ENCODE measurements around the gene IFFO2.

IFFO2 gene

DNA sequence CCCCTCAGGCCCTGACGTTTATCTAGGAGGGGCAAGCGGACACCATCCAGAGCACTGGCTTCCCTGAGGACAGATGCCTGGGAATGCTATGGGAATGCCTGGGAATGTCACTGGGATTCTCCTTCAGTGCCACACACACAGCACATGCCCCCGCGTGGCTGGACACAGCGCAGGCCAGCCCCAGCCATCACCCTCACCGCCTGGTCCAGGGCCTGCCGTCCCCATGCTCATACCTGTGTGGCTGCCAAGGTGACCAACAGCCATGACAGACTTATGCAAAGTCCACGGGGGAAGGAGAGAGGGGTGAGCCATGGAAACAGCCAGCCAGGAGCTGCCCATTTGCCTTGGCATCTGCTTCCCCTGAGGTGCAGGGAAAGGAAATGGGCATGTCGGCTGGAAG lies 91.3 kb downstream of the IFFO2 start:
- no peak overlapping the region for H2AK5ac ChIP-seq (ENCODE audit: low read length)
- H4K8ac ChIP-seq (ENCODE audit: low read depth, low read length) = no peak overlapping the region
- no peak overlapping the region for H3K14ac ChIP-seq (ENCODE audit: low read length)
- H3K27ac ChIP-seq (ENCODE audit: low read depth, low read length) = no peak overlapping the region
- H4K12ac ChIP-seq (ENCODE audit: low read depth, low read length) = no peak overlapping the region
- no peak overlapping the region for H3K4ac ChIP-seq (ENCODE audit: low read depth, low read length)
- no peak overlapping the region for H4K91ac ChIP-seq (ENCODE audit: low read depth, low read length)
- H3K18ac ChIP-seq (ENCODE audit: low read length) = no peak overlapping the region
- H3K36me3 ChIP-seq (ENCODE audit: control insufficient read depth in 1 of 2, insufficient read depth in 2 of 2, low read length in 2 of 2) = no peaks in the 10 kb centered on the region
- no peak overlapping the region for H3K23ac ChIP-seq (ENCODE audit: low read length)
- no peaks in the 10 kb centered on the region for H3K9me3 ChIP-seq (ENCODE audit: insufficient read depth, low read depth, low read length)
- no peaks in the 10 kb centered on the region for H3K4me1 ChIP-seq (ENCODE audit: control insufficient read depth in 1 of 2, insufficient read depth in 2 of 2, low read length in 2 of 2)
- no peak for DNase-seq
- no peak overlapping the region for H2BK120ac ChIP-seq (ENCODE audit: insufficient read depth, low read length, poor library complexity)
- H3K79me2 ChIP-seq (ENCODE audit: control insufficient read depth, insufficient read depth, low read length, poor library complexity) = no peaks in the 10 kb centered on the region
- no peak overlapping the region for H3K9ac ChIP-seq (ENCODE audit: low read length)
- no peak overlapping the region for H2AFZ ChIP-seq (ENCODE audit: insufficient read depth, low read length, poor library complexity)
- WGBS (ENCODE audit: extremely low coverage, insufficient coverage, insufficient read length) = no CpG with 5 or more reads among the region's 9 CpGs
- no peak overlapping the region for H3K4me3 ChIP-seq (ENCODE audit: low read depth, low read length)
- no peak overlapping the region for H3K4me2 ChIP-seq (ENCODE audit: low read length)
- no peak overlapping the region for H2BK5ac ChIP-seq (ENCODE audit: low read depth, low read length, poor library complexity)
- H3K79me1 ChIP-seq (ENCODE audit: low read length) = no peaks in the 10 kb centered on the region
- H2BK12ac ChIP-seq (ENCODE audit: low read length) = no peak overlapping the region
- no peaks in the 10 kb centered on the region for H3K27me3 ChIP-seq (ENCODE audit: insufficient read depth, low read length)

DNA sequence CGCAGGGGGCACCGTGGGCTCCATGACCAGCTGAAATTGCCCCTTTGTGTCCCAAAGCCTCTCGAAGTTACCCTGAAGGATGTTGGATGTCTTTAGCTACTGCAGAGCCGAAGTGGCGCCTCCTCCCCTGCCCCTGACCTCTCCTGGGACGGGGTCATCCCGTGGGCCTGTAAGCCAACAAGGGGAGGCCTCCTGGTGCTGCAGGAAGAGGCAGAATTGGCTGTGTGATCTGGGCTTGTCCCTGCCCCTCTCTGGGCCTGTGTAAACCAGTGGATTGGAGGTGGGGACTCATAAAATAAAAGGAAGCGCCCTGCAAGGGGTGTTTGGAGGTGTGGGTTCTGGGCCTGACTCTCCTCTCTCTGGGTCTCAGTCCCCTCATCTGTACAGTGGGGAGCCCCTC lies 94.9 kb downstream of the IFFO2 start:
- Histone ChIP-seq H4K91ac (ENCODE audit: low read depth, low read length) (no peak overlapping the region), H3K79me2 (ENCODE audit: control insufficient read depth, insufficient read depth, low read length, poor library complexity) (no peaks in the 10 kb centered on the region), H4K8ac (ENCODE audit: low read depth, low read length) (no peak overlapping the region), H3K27me3 (ENCODE audit: insufficient read depth, low read length) (no peaks in the 10 kb centered on the region), H3K18ac (ENCODE audit: low read length) (no peak overlapping the region), H3K4me2 (ENCODE audit: low read length) (no peak overlapping the region), H3K36me3 (ENCODE audit: control insufficient read depth in 1 of 2, insufficient read depth in 2 of 2, low read length in 2 of 2) (no peaks in the 10 kb centered on the region), H3K27ac (ENCODE audit: low read depth, low read length) (no peak overlapping the region), H3K4ac (ENCODE audit: low read depth, low read length) (no peak overlapping the region), H3K14ac (ENCODE audit: low read length) (no peak overlapping the region), H2BK5ac (ENCODE audit: low read depth, low read length, poor library complexity) (no peak overlapping the region), H3K4me3 (ENCODE audit: low read depth, low read length) (no peak overlapping the region), H2AK5ac (ENCODE audit: low read length) (no peak overlapping the region), H3K79me1 (ENCODE audit: low read length) (no peaks in the 10 kb centered on the region), H3K9me3 (ENCODE audit: insufficient read depth, low read depth, low read length) (peaks cover 8% of the 10 kb centered on the region), H2AFZ (ENCODE audit: insufficient read depth, low read length, poor library complexity) (no peak overlapping the region), H3K4me1 (ENCODE audit: control insufficient read depth in 1 of 2, insufficient read depth in 2 of 2, low read length in 2 of 2) (no peaks in the 10 kb centered on the region), H2BK12ac (ENCODE audit: low read length) (no peak overlapping the region), H3K23ac (ENCODE audit: low read length) (no peak overlapping the region), H3K9ac (ENCODE audit: low read length) (no peak overlapping the region), H4K12ac (ENCODE audit: low read depth, low read length) (no peak overlapping the region), H2BK120ac (ENCODE audit: insufficient read depth, low read length, poor library complexity) (no peak overlapping the region)
- no peak for DNase-seq
- WGBS (ENCODE audit: extremely low coverage, insufficient coverage, insufficient read length) = no CpG with 5 or more reads among the region's 8 CpGs

DNA sequence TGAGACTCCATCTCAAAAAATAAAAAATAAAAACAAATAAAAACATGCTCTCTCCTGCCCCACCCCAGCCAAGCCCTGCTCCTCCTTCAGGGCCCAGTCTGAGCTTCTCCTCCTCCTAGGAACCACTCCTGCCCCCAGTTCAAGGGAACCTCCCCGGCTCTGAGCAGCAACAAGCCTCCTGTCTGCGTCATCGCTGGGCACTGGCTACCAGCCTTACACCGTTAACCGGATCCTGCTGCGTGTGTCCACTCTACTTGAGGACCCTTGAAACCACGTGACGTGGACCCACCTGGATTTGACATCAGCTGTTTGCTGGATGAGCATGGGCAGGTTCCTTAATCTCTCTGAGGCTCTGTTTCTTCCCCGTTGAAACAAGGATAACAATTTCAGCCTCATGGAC lies 95.4 kb downstream of the IFFO2 start:
- H2BK5ac ChIP-seq (ENCODE audit: low read depth, low read length, poor library complexity) = no peak overlapping the region
- H3K4ac ChIP-seq (ENCODE audit: low read depth, low read length) = no peak overlapping the region
- H3K27me3 ChIP-seq (ENCODE audit: insufficient read depth, low read length) = no peaks in the 10 kb centered on the region
- H4K8ac ChIP-seq (ENCODE audit: low read depth, low read length) = no peak overlapping the region
- H3K23ac ChIP-seq (ENCODE audit: low read length) = no peak overlapping the region
- WGBS (ENCODE audit: extremely low coverage, insufficient coverage, insufficient read length) = no CpG with 5 or more reads among the region's 9 CpGs
- H3K27ac ChIP-seq (ENCODE audit: low read depth, low read length) = no peak overlapping the region
- H2AK5ac ChIP-seq (ENCODE audit: low read length) = no peak overlapping the region
- no peaks in the 10 kb centered on the region for H3K36me3 ChIP-seq (ENCODE audit: control insufficient read depth in 1 of 2, insufficient read depth in 2 of 2, low read length in 2 of 2)
- no peak overlapping the region for H3K4me2 ChIP-seq (ENCODE audit: low read length)
- no peaks in the 10 kb centered on the region for H3K4me1 ChIP-seq (ENCODE audit: control insufficient read depth in 1 of 2, insufficient read depth in 2 of 2, low read length in 2 of 2)
- H3K9me3 ChIP-seq (ENCODE audit: insufficient read depth, low read depth, low read length) = peaks cover 9% of the 10 kb centered on the region
- no peak overlapping the region for H3K18ac ChIP-seq (ENCODE audit: low read length)
- no peak overlapping the region for H3K9ac ChIP-seq (ENCODE audit: low read length)
- no peaks in the 10 kb centered on the region for H3K79me1 ChIP-seq (ENCODE audit: low read length)
- H2BK120ac ChIP-seq (ENCODE audit: insufficient read depth, low read length, poor library complexity) = no peak overlapping the region
- H3K79me2 ChIP-seq (ENCODE audit: control insufficient read depth, insufficient read depth, low read length, poor library complexity) = no peaks in the 10 kb centered on the region
- no peak for DNase-seq
- H3K14ac ChIP-seq (ENCODE audit: low read length) = no peak overlapping the region
- no peak overlapping the region for H4K12ac ChIP-seq (ENCODE audit: low read depth, low read length)
- H2BK12ac ChIP-seq (ENCODE audit: low read length) = no peak overlapping the region
- no peak overlapping the region for H4K91ac ChIP-seq (ENCODE audit: low read depth, low read length)
- no peak overlapping the region for H3K4me3 ChIP-seq (ENCODE audit: low read depth, low read length)
- H2AFZ ChIP-seq (ENCODE audit: insufficient read depth, low read length, poor library complexity) = no peak overlapping the region

DNA sequence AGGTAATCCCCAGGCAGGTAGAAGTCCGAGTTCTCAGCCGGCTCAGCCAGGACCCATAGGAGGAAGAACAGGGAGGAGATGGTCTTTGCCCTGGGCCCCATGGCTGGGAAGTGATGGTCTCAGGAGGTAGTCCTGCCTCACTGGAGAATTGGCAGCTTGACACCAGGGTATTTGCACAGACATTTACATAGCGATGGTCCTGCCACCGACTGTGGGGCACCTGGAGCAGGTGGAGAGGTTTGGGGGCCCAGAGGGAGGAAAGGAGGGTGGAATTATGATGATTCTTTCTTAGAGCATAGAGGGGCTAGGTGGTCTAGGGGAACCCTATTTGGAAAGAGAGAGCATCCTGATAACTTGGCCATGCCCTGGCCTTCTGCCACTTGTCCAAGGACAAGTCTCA lies 96.9 kb downstream of the IFFO2 start, which contains the start of gene TAS1R2:
Gene TAS1R2 (minus strand): TSS at position 101 of the 400 bp plus-strand sequence. CDS start 0 bp downstream, at position 101.
- H3K9me3 ChIP-seq (ENCODE audit: insufficient read depth, low read depth, low read length) = peaks cover 10% of the 10 kb centered on the region
- H3K79me1 ChIP-seq (ENCODE audit: low read length) = no peaks in the 10 kb centered on the region
- no peaks in the 10 kb centered on the region for H3K27me3 ChIP-seq (ENCODE audit: insufficient read depth, low read length)
- no peak within 1 kb of the TSS for H3K27ac ChIP-seq (ENCODE audit: low read depth, low read length)
- no peak within 1 kb of the TSS for H3K14ac ChIP-seq (ENCODE audit: low read length)
- no peaks in the 10 kb centered on the region for H3K79me2 ChIP-seq (ENCODE audit: control insufficient read depth, insufficient read depth, low read length, poor library complexity)
- H3K4ac ChIP-seq (ENCODE audit: low read depth, low read length) = no peak within 1 kb of the TSS
- H2AFZ ChIP-seq (ENCODE audit: insufficient read depth, low read length, poor library complexity) = no peak within 1 kb of the TSS
- H2BK12ac ChIP-seq (ENCODE audit: low read length) = no peak within 1 kb of the TSS
- H2BK5ac ChIP-seq (ENCODE audit: low read depth, low read length, poor library complexity) = no peak within 1 kb of the TSS
- no peak within 1 kb of the TSS for H4K8ac ChIP-seq (ENCODE audit: low read depth, low read length)
- H3K9ac ChIP-seq (ENCODE audit: low read length) = no peak within 1 kb of the TSS
- no peak within 1 kb of the TSS for H2BK120ac ChIP-seq (ENCODE audit: insufficient read depth, low read length, poor library complexity)
- H3K4me1 ChIP-seq (ENCODE audit: control insufficient read depth in 1 of 2, insufficient read depth in 2 of 2, low read length in 2 of 2) = no peaks in the 10 kb centered on the region
- no CpG with 5 or more reads among the region's 4 CpGs for WGBS (ENCODE audit: extremely low coverage, insufficient coverage, insufficient read length)
- no peak within 1 kb of the TSS for H2AK5ac ChIP-seq (ENCODE audit: low read length)
- no peak within 1 kb of the TSS for H4K91ac ChIP-seq (ENCODE audit: low read depth, low read length)
- no peak within 1 kb of the TSS for H3K23ac ChIP-seq (ENCODE audit: low read length)
- H4K12ac ChIP-seq (ENCODE audit: low read depth, low read length) = no peak within 1 kb of the TSS
- H3K36me3 ChIP-seq (ENCODE audit: control insufficient read depth in 1 of 2, insufficient read depth in 2 of 2, low read length in 2 of 2) = no peaks in the 10 kb centered on the region
- H3K4me2 ChIP-seq (ENCODE audit: low read length) = no peak within 1 kb of the TSS
- no peak within 1 kb of the TSS for H3K18ac ChIP-seq (ENCODE audit: low read length)
- DNase-seq = no peak
- H3K4me3 ChIP-seq (ENCODE audit: low read depth, low read length) = no peak within 1 kb of the TSS

All from trophoblast cell (in vitro differentiated cells and primary cell).